GM21390 (cell line): ENCODE results near the gene ABCA8.
"Not testable (repeated sequence)": the region's sequence is repeated elsewhere in the genome, so short reads cannot be mapped to it uniquely, and the experiment has no call there.

Experiments used
- ATAC-seq: cut with Tn5 transposase; IDR thresholded peaks from one replicate; pipeline ENCODE4 v1.9.1; 2021; ENCODE audit not compliant: unreplicated experiment

ABCA8 gene, protein sequence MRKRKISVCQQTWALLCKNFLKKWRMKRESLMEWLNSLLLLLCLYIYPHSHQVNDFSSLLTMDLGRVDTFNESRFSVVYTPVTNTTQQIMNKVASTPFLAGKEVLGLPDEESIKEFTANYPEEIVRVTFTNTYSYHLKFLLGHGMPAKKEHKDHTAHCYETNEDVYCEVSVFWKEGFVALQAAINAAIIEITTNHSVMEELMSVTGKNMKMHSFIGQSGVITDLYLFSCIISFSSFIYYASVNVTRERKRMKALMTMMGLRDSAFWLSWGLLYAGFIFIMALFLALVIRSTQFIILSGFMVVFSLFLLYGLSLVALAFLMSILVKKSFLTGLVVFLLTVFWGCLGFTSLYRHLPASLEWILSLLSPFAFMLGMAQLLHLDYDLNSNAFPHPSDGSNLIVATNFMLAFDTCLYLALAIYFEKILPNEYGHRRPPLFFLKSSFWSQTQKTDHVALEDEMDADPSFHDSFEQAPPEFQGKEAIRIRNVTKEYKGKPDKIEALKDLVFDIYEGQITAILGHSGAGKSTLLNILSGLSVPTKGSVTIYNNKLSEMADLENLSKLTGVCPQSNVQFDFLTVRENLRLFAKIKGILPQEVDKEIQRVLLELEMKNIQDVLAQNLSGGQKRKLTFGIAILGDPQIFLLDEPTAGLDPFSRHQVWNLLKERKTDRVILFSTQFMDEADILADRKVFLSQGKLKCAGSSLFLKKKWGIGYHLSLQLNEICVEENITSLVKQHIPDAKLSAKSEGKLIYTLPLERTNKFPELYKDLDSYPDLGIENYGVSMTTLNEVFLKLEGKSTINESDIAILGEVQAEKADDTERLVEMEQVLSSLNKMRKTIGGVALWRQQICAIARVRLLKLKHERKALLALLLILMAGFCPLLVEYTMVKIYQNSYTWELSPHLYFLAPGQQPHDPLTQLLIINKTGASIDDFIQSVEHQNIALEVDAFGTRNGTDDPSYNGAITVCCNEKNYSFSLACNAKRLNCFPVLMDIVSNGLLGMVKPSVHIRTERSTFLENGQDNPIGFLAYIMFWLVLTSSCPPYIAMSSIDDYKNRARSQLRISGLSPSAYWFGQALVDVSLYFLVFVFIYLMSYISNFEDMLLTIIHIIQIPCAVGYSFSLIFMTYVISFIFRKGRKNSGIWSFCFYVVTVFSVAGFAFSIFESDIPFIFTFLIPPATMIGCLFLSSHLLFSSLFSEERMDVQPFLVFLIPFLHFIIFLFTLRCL (N-terminal part only)

DNA sequence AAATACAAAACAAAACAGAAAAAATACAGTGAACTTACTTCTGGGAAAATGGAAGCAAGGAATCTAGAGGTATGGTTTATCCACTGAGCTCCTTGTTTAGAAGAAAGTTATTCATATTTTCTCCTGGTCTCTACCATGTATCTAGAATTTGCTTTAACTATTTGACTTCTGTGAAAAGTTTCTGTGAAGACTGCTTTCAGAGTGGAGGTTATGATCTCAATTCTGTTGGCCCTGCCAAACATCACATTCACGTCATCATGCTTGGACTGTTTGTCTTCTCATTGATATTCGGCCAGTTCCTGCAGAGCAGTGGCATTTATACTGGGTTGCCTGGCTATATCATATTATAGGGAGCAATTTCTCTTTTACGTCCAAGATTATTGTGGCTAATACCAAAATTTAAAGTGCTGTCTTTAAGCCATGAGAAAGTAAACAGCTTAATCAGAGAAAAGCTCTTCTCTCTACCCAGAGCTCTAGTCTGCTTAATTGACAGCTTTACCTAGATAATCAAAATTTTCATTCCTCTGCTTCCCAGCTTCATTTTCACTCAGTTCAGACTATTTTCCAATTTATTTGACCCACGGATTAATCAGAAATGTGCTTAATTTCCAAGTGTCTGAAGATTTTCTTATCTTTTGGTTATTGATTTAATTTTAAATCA lies at the start of gene ABCA8:
TSS of gene ABCA8 (minus strand) at position 212 of the 661 bp plus-strand sequence. CDS start 13,358 bp downstream, outside the sequence.
- no peak for ATAC-seq

DNA sequence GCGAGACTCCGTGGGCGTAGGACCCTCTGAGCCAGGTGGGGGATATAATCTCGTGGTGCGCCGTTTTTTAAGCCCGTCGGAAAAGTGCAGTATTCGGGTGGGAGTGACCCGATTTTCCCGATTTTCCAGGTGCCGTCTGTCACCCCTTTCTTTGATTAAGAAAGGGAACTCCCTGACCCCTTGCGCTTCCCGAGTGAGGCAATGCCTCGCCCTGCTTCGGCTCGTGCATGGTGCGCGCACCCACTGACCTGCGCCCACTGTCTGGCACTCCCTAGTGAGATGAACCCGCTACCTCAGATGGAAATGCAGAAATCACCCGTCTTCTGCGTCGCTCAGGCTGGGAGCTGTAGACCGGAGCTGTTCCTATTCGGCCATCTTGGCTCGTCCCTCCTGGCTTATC lies 49.6 kb upstream of the ABCA8 start:
- not testable (repeated sequence) for ATAC-seq

DNA sequence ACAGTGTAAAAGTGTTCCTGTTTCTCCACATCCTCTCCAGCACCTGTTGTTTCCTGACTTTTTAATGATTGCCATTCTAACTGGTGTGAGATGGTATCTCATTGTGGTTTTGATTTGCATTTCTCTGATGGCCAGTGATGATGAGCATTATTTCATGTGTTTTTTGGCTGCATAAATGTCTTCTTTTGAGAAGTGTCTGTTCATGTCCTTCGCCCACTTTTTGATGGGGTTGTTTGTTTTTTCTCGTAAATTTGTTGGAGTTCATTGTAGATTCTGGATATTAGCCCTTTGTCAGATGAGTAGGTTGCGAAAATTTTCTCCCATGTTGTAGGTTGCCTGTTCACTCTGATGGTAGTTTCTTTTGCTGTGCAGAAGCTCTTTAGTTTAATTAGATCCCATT lies 44.6 kb upstream of the ABCA8 start:
- not testable (repeated sequence) for ATAC-seq

DNA sequence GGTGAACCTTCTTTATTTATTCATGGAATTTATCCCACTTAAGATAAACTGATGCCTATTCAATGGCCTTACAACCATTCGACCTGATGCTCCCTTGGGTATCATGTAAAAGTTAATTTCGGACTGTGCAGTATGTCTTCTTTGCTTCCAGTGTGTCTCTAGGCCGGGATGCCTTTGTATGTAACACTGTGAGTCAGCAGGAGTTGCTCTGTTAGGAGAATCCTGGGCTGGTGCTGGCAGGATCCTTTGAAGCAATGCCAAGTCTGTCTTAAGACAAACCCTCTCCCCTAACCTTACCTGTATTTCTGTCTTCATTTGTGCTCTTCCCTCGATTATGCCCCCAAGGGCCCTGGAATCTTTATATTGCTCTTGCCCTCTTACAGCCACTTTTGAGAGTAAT lies 37.9 kb upstream of the ABCA8 start:
- ATAC-seq, result no peak

DNA sequence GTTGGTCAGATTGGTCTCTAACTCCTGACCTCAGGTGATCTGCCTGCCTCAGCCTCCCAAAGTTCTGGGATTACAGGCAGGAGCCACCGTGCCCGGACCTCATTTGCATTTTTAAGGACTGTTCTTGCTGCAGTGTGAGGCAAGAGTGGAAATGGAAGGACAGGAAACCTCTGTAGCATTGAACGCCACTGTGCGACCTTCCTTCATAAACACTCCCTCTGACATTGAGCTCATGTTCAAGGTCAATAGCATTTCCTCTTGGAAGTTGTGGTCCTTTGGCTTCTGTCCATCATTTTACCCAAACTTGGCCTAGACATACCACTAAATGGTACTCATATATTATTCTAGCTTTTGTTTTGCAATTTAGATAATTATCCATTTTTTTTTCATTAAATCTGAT lies 32.8 kb upstream of the ABCA8 start:
- ATAC-seq, result no peak

DNA sequence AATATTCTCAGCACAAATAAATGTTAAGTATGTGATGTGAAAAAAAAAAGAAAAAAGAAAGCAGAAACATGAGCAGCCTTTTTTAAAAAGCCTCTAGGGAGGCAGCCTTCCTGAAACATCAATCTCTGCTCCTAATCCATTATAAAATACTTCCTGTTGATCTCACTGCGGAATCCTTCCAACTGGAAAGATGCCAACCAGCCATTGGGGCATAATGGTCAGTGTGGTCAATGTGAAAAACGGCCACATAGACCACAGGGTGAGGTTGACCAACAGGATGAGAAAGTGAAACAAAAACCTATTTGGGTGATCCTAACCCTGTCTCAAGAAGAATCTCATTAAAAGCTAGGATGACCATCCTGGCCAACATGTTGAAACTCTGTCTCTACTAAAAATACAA lies 26.1 kb upstream of the ABCA8 start:
- ATAC-seq, result no peak

DNA sequence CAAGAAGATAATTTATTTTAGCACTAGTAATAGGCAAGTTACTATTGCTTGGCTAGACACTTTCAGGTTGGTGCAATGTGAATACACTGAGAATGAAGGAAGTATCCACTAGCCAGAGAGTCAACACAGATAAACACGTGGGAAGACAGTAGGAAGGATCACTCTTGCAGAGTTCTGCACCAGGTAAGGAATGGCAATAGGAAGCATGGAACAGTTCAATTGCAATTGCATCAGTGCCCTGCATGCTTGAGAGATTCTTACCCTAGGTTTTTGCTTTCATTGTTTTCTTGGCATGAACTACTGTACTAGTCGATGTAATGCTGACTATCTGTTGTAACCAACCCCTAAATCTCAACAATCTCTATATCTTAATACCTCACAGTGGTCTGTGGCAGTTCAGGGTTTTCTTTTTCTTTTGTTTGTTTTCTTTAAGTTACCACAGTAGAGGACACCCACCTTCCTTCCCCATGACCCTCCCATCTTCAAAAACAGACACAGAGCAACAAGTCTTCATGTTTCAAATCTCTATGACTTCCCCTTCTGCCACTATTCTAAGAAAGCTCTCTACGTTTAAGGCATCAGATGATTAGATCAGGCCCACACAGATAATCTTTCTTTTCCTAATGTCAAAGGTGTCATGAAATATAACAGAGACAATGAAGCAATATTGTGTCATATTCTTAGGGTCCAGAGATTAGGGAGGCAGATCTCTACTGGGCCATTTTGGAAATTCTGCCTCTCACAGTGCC lies 18.1 kb upstream of the ABCA8 start:
- ATAC-seq, result no peak

DNA sequence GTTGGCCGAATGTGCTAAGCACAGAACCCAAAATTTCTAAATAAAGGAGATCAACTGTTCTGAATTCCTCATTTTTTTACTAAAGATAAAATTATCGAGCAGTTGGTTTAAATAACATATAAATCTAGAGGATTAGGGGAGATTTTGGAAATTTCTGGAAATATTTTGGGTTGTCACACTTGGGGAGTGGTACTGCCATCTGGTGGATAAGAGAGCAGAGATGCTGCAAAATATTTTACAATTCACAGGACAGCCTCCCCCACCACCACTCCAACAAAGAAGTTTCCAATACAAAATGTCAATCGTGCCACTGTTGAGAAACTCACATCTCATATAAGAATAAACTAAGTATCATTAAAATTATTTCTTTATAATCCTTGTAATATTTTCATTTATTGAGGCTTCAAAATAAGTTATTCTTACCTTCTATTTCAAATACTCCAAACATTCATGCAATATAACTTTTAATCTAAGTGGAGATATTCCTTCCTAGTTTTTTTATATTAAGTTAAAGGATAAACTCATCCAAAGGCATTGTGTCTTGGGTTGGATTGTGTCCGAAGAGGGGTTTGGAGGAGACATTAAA lies 17.0 kb upstream of the ABCA8 start:
- ATAC-seq, result no peak

DNA sequence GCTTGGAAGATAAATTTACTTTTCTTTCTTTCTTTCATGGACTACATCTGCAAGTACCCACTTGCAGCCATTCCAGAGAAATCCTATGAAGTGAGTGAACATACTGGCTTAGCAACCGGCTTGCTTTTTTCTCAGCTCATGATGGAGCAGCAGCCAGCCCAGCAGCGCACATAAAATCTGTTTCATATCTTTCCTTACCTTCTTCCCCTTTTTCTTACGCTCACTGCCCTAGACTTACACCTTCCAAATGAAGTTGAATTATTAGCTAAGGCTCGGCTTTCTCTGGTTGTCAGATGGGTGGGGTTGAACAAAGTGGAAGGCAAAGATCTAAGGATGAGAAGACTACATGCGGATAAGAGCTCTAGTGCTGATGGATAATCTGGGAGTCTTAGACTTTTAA lies 13.9 kb upstream of the ABCA8 start:
- ATAC-seq, result no peak

DNA sequence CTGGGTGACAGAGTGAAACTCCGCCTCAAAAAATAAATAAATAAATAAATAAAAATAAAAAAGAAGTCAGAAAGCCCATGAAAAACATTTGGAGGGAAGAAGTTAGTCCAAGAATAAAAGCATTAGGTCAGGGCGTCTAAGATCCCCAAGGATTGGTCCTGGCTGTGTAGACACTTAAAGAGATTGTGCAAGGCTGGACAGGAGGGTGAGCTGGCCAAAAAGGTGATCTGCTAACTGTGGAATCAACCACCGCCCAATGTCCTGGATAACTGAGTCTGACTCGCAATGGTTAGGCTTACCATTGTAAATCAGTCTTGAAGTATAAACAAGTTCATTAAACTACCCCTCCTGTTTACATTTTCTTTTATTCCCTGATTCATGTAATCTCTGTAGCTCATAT lies 8.8 kb upstream of the ABCA8 start:
- ATAC-seq, result no peak

DNA sequence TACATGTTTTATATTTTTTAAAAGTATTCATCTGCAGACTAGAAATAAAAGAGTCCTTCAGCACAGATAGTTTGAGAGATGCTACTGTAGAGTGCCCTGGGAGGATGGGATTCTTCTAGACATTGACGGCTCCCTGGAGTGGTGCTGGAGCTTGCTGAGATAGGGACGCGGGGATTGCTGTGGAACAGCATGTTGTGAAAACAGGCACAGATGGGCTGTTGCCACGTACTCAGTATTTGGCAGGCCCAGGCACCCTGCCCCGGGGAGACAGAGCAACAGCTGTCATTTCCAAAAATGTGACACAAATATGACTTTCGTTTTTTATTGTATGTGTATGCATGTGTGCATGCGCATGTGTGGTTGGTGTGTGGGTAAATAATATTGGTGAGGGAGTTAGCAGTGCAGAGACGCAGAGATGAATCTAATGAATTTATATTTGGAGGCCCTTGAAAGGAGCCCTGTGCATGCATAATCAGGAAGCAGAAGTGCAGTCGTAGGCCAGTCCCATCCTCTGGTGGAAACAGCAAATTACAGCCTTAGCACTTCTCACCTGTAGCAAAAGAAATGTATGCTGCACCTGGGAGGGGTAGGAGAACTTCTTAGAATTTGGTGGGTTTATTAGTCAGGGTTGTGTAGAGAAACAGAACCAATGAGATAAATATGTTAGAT lies 6.2 kb upstream of the ABCA8 start:
- no peak for ATAC-seq

DNA sequence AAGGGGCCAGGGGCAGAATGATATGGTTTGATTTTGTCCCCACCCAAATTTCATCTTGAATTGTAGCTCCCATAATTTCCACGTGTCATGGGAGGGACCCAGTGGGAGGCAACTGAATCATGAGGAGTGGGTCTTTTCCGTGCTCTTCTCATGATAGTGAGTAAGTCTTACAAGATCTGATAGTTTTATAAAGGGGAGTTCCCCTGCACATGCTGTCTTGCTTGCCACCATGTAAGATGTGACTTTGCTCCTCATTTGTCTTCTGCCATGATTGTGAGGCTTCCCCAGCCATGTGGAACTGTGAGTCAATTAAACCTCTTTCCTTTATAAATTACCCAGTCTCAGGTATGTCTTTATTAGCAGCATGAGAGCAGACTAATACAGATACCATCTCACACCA lies 3.9 kb upstream of the ABCA8 start:
- ATAC-seq, result not testable (repeated sequence)

DNA sequence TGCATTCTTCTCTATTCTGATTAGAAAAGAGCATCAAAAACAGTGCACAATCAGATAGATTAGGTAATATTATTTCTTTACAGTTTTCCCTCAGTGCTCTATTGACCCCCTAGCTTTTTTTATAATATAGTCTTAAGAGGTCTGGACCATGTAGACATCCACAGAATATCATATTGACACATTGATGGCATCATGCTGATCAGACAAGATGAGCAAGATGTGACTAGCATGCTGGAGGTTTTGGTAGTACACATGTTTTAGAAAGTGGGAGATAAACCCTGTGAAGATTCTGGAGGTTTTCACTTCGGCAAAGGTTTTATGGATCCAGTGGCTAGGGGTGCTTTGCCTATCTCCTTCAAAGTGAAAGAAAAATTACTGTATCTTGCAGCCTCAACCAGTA lies 2.8 kb upstream of the ABCA8 start:
- ATAC-seq, result no peak

DNA sequence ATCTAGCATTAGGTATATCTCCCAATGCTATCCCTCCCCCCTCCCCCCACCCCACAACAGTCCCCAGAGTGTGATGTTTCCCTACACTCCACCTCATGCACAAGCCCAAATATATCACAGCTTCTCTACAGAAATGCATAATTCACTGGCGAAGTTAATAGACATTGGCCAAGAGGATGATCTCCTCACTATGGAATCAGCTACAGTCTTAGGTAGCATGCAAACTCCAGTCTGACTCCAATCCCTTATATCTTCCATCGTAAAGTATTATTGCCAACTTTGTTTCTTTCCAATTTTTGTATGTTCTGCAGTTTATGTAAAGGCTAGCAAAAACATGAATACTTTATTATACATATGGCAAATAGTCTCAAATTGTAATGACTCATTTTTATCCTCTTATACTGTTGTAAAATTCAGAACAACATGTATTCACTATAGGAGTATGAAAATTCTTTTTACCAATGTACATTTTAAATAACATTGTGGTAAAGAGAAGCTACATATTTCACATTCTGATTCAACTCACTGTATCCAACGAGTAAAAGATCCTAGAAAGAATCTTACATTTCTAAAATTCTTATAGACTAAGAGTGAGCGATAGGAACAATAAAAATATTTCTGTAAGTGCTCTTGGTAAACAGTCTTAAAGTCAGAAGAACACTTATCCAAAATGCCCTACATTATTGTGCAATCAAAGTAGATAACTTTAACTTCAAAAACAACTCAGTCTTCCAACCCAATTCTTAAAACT lies 871 bp downstream of the ABCA8 start:
- no peak for ATAC-seq

DNA sequence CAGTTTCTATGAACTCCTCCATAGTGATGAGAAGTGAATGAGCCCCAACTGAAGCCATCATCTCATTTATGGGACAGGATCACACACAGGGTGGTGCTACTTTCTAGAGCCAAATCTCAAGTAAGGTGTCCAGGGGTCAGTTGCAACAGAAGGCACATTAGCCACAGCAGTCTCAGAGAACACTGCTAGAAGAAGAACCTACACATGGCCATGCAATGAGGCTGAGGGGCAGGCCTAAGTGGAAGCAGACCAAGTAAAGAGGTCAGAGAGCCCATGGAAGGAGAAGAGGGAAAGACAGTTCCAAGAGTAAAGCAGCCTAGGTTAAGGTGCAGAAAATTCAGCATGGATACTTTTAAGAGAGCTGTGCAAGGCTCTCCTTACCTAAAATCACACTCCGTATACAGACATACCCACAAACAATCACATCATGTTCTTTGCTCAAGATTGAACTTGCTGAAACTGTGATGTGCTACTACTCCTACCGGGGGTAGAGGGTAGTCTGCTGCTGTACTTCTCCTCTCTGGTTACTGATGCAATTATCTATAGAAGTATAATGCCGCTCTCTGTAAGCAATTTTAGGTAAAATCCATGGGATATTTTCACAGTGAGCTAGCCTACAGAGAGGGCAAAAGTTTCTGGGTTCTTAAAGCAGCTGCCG lies 1.7 kb downstream of the ABCA8 start:
- ATAC-seq, result no peak

DNA sequence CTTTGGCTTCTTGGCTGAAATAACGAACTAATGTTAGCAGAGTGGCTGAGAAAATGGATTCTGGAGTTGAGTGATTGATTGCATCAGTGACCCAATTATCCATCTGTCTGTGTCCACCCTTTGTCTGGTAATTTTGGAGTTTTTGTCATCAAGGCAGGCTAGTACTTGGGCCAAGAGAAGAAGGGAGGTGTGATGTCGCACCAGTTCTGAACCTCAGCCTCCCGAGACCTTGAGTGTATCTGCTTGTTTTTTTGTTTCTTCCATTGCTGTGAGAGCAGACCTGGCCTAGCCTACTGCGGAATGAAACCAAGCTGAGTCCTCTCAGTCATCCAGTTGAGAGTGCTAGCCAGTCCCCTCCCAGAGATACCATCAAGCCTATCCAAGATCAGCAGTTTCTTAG lies 4.5 kb downstream of the ABCA8 start:
- no peak for ATAC-seq

DNA sequence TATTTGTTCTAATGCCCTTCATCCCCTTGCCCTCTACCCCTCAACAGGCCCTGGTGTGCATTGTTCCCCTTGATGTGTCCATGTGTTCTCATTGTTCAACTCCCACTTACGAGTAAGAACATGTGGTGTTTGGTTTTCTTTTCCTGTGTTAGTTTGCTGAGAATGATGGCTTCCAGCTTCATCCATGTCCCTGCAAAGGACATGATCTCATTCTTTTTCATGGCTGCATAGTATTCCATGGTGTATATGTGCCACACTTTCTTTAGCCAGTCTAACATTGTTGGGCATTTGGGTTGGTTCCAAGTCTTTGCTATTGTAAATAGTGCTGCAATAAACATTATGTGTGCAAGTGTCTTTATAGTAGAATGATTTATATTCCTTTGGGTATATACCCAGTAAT lies 7.3 kb downstream of the ABCA8 start:
- not testable (repeated sequence) for ATAC-seq

DNA sequence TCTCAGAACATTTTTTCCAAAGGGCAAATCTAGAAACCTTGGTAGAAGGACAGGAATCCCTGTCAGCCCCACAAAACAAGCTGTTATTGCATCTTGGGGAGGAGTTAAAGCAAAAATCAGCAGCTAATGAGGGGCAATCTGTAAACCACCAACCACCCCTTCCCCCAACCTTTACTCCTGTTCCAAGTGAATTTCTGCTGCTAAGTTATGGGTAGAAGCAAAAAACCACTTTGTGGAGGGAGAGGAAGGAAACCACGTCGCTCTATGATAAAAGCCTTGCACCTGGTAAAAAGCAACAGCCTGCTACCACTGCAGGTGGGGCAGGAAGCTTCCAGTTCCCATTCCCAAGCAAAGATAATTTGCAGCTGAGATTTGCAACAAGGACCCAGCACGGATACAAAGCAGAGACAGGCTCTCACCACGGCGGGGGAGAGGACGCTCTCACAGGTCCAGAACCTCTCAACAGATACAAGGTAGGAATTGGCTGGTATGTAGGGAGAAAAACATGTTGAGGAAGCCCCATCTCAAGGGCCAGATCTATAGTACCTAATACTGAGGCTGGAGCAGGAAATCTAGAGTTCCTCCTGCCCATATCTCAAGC lies 10.7 kb downstream of the ABCA8 start:
- ATAC-seq, result no peak
